Measurements from ENCODE around the gene HES1.

DNA sequence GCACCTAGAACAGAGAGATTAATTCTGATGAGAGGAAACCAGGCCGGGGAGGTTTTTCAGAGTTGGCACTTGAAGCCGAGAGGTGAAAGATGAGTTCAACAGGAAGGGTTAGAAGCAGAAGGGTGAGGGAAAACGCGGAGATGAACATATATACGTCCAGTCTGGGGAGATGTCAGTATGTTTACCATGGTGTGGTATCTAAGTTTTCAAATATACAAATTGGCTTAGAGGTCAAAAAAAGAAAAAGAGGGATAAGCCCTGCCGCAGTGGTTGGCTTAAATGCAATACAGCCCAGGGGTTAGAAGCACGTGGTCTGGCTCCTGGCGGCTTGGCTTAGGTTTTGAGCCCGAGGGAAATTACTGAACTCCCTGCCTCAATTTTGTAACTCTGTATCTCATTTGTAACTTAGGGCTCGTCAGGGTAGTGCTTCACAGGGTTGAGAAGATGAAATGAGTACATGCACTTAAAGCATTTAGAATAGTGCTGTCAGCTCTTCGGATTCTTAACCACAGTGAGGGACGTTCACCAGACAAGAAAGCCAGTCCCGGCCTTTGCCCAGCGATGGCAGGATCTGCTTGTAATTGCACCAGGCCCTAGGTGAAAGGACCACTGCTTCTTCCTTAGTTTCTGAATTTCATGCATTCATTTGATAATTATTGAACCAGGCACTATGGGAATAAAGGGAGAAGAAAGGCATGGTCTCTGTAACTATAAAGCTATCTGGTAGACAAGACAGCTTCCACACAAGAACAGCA lies 6.4 kb downstream of the HES1 start:
- TF ChIP-seq, protein P1, sequence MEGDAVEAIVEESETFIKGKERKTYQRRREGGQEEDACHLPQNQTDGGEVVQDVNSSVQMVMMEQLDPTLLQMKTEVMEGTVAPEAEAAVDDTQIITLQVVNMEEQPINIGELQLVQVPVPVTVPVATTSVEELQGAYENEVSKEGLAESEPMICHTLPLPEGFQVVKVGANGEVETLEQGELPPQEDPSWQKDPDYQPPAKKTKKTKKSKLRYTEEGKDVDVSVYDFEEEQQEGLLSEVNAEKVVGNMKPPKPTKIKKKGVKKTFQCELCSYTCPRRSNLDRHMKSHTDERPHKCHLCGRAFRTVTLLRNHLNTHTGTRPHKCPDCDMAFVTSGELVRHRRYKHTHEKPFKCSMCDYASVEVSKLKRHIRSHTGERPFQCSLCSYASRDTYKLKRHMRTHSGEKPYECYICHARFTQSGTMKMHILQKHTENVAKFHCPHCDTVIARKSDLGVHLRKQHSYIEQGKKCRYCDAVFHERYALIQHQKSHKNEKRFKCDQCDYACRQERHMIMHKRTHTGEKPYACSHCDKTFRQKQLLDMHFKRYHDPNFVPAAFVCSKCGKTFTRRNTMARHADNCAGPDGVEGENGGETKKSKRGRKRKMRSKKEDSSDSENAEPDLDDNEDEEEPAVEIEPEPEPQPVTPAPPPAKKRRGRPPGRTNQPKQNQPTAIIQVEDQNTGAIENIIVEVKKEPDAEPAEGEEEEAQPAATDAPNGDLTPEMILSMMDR (IDR thresholded peaks at IDR 0.05) = no peak
- TF ChIP-seq POLR2A (IDR thresholded peaks at IDR 0.05) = no peak

All from adrenal gland (tissue), 5 donors.